Nephron (organoid): ENCODE results near the gene FAM110A.

Source experiments
- H3K27ac Mint-ChIP-seq, 3 experiments: 2 replicates each; pipeline ENCODE4 v1.8.0; 2020; ENCODE audit warnings: mixed read lengths in 3 of 3, mild to moderate bottlenecking in 2 of 3, moderate library complexity in 1 of 3
- H3K27me3 Mint-ChIP-seq: 2 replicates; pipeline ENCODE4 v1.8.0; 2021; ENCODE audit warnings: low read depth, mild to moderate bottlenecking, moderate library complexity, mixed read lengths
- H3K36me3 Mint-ChIP-seq: 2 replicates; pipeline ENCODE4 v1.8.0; 2020; ENCODE audit warnings: low read depth, mixed read lengths
- H3K4me1 Mint-ChIP-seq: 2 replicates; pipeline ENCODE4 v1.8.0; 2020; ENCODE audit warnings: mixed read lengths
- H3K4me3 Mint-ChIP-seq, 3 experiments: 2 replicates each; pipeline ENCODE4 v1.8.0; 2020; ENCODE audit warnings: mild to moderate bottlenecking in 3 of 3, mixed read lengths in 3 of 3, moderate library complexity in 2 of 3
- H3K9me3 Mint-ChIP-seq: 2 replicates; pipeline ENCODE4 v1.8.0; 2020; ENCODE audit warnings: mixed read lengths
- TF ChIP-seq, protein P1 (sequence below), 3 experiments: fragments of 200-600 bp; sonication (generic); IDR thresholded peaks; one replicate each; pipeline ENCODE4 v1.5.0; 2021; ENCODE audit warnings: antibody characterized with exemption in 3 of 3; ENCODE audit not compliant: unreplicated experiment in 3 of 3

Gene FAM110A

DNA sequence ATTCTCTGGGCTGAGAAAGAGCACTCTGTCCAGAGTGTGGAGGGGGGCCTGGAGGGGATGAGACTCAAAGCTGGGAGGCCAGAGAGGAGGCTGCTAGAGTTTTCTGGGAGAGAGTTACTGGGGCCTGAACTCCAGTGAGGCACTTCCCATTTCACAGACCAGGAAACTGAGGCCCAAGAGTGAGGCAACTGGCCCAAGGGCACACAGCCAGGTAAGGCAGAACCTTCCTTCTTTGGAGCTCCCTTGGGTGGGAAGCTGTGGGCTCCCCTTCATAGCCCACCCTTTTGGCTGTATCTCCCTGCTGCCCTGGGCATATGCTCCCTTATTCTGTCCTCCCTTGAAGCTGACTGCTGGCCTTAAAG is 48.2 kb downstream of the FAM110A start:
- TF ChIP-seq, protein P1, sequence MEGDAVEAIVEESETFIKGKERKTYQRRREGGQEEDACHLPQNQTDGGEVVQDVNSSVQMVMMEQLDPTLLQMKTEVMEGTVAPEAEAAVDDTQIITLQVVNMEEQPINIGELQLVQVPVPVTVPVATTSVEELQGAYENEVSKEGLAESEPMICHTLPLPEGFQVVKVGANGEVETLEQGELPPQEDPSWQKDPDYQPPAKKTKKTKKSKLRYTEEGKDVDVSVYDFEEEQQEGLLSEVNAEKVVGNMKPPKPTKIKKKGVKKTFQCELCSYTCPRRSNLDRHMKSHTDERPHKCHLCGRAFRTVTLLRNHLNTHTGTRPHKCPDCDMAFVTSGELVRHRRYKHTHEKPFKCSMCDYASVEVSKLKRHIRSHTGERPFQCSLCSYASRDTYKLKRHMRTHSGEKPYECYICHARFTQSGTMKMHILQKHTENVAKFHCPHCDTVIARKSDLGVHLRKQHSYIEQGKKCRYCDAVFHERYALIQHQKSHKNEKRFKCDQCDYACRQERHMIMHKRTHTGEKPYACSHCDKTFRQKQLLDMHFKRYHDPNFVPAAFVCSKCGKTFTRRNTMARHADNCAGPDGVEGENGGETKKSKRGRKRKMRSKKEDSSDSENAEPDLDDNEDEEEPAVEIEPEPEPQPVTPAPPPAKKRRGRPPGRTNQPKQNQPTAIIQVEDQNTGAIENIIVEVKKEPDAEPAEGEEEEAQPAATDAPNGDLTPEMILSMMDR (IDR thresholded peaks at IDR 0.05; ENCODE audit: unreplicated experiment in 3 of 3) = no peak
- H3K4me1 Mint-ChIP-seq = no peaks in the 10 kb centered on the region
- H3K27ac Mint-ChIP-seq = no peak overlapping the region

DNA sequence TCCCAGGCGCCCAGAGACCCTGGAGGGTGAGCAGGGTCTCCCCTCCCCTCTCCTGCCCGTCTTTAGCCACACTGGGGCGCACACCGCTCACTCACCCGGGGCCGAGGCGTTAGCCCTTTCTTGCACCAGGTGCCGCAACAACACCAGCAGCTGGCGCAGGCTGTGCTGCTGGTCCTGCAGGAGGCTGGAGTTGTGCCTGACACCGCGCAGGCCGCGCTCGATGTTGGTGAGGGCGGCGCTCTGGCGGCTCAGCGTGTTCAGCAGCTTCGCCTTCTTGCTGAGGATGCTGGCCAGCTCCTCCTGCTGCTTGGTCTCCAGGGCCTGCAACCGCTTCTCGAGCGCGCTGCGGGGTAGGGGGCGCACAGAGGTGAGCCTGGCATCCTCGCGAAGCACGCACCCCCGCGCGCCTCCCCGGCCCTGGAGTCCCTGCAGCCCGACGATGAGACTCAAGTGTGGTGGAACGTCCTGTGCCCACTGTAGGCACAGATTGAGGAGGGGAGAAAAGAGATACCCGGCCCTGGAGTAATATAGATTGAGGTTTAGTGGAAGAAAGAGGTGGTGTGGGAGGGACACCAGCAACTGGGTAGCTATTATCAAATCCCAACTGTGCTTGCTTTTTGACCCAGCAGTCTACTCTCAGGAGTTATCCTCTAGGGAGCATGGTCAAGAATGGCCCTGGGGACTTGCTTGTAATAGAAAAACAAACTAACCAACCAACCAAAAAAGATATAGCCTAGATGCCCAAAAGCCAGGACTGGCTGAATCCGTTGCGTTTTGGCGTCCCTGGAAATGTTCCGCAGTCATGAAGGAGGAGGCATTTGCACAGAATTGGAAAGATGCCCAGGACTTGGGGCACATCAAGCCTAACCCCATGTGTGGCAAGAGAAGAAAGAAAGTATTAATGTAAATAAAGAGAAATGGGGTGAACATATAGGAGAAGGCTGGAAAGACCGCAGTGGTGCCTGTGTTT is 51.8 kb downstream of the FAM110A start:
- no peaks in the 10 kb centered on the region for H3K36me3 Mint-ChIP-seq
- TF ChIP-seq, protein P1 (IDR thresholded peaks at IDR 0.05; ENCODE audit: unreplicated experiment in 3 of 3) = peak in 1 of 3 experiments; percentile 18
- H3K27me3 Mint-ChIP-seq = peaks cover 63% of the 10 kb centered on the region
- no peak overlapping the region for H3K27ac Mint-ChIP-seq
- no peaks in the 10 kb centered on the region for H3K4me1 Mint-ChIP-seq
- H3K9me3 Mint-ChIP-seq = no peaks in the 10 kb centered on the region
- H3K4me3 Mint-ChIP-seq = no peak overlapping the region

More for the DNA sequence above, 48.2 kb downstream of the FAM110A start:
- no peaks in the 10 kb centered on the region for H3K36me3 Mint-ChIP-seq
- H3K27me3 Mint-ChIP-seq = peaks cover 59% of the 10 kb centered on the region
- H3K4me3 Mint-ChIP-seq = no peak overlapping the region
- H3K9me3 Mint-ChIP-seq = no peaks in the 10 kb centered on the region

DNA sequence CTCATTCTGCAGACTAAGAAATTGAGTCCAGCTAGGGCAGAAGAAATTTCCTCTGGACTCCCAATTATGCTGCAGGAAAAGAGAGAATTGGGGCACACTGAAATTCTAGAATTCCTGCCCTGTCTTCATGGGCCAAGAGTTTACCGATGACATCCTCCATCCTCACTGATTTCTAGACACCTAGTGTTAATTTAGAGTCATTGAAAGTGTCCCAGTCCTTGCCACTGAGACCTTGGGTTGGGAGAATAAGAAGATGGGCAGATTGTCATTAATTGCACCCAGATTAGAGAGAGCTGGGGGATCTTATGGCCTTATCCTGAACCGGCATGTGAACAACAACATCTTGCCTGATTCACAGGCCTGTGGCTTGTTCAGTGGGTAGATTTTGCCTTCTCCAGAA is 53.6 kb downstream of the FAM110A start:
- Mint-ChIP-seq H3K4me1 (peaks cover 16% of the 10 kb centered on the region), H3K9me3 (no peaks in the 10 kb centered on the region), H3K27ac (no peak overlapping the region), H3K36me3 (no peaks in the 10 kb centered on the region), H3K27me3 (peaks cover 46% of the 10 kb centered on the region), H3K4me3 (no peak overlapping the region)
- TF ChIP-seq, protein P1 (IDR thresholded peaks at IDR 0.05; ENCODE audit: unreplicated experiment in 3 of 3) = no peak

DNA sequence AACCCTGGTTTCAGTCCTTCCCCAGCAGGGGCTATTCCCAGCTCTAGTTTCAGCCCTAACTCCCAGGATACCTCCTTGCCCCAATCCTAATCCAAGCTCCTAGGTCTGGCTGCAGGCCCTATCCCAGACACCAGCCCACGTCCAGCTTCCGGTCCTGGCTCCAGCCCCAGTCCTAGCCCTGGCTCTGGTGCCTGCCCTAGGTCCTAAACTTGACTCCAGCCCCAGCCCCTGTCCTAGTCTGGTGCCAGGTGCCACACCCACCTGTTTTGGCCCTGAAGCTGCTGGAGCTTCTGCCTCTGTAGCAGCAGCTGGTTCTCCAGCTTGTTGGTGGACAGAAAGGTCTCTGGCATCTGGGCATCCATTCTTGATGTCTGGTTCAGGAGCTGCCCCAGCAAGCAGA is 54.5 kb downstream of the FAM110A start:
- Mint-ChIP-seq H3K27ac (no peak overlapping the region), H3K4me1 (peaks cover 18% of the 10 kb centered on the region), H3K36me3 (no peaks in the 10 kb centered on the region), H3K9me3 (no peaks in the 10 kb centered on the region), H3K27me3 (peaks cover 41% of the 10 kb centered on the region), H3K4me3 (no peak overlapping the region)
- TF ChIP-seq, protein P1 (IDR thresholded peaks at IDR 0.05; ENCODE audit: unreplicated experiment in 3 of 3) = no peak

DNA sequence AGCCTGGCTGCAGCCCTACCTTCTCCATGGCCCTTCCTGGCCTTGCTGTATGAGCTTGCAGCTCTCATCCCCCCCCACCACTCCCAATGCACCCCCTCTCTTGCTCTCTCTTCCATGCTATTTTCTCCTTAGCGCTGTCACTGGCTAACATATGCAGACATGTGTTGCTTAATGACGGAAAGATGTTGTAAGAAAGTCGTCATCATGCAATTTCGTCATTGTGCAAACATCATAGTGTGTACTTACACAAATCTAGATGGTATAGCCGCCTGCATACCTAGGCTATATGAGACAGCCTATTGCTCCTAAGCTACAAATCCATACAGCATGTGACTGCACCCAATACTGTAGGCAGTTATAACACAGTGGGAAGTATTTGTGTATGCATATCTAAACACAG is 55.6 kb downstream of the FAM110A start:
- Mint-ChIP-seq H3K27me3 (peaks cover 40% of the 10 kb centered on the region), H3K36me3 (no peaks in the 10 kb centered on the region), H3K9me3 (no peaks in the 10 kb centered on the region), H3K4me3 (no peak overlapping the region), H3K4me1 (peaks cover 18% of the 10 kb centered on the region), H3K27ac (no peak overlapping the region)
- TF ChIP-seq, protein P1 (IDR thresholded peaks at IDR 0.05; ENCODE audit: unreplicated experiment in 3 of 3) = no peak
